ENCODE measurements around the gene FBXW10B.
"Not testable (repeated sequence)": the region's sequence is repeated elsewhere in the genome, so short reads cannot be mapped to it uniquely, and the experiment has no call there.

The FBXW10B gene

DNA sequence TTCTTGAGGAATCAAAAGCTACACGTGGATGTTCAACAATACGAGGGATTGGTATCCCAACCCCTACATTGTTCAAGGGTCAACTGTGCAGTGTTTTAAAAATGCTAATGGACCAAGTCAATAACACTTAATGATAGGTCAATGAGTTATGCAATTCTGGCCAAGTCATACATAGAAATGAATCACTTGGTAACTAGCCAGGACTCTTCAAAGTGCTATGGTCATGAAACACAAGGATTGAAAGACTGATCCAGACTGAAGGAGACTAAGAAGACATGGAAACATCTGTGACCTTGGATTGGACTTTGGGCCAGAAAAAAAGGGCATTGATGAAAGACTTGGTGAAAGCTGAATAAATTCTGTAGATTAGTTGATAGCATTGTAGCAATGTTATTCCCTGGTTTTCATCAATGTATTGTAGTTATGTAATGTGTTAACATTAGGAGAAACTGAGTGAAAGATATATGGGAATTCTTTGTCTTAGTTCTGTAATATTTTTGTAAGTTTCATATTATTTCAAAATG, 11.5 kb upstream of the FBXW10B start:
- DNase-seq: not testable (repeated sequence)

DNA sequence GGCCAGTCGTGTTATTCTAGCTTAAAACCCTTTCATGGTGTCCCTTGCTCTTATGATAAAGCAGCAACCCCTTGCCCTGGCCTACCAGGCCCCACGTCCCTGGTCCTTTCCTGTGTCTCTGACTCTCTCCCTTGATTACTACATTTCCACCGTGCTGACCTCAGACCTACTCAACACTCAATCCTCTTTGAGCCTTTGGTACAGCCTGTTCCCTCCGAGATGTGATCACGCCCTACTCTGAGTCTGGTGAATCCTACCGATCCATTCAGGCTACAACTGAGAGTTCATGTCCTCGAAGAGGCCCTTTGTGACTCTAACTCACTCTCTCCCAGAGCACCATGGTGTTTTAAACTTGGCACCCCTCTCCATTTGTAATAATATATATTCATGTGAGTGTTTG, 10.5 kb upstream of the FBXW10B start:
- DNase-seq: not testable (repeated sequence)

DNA sequence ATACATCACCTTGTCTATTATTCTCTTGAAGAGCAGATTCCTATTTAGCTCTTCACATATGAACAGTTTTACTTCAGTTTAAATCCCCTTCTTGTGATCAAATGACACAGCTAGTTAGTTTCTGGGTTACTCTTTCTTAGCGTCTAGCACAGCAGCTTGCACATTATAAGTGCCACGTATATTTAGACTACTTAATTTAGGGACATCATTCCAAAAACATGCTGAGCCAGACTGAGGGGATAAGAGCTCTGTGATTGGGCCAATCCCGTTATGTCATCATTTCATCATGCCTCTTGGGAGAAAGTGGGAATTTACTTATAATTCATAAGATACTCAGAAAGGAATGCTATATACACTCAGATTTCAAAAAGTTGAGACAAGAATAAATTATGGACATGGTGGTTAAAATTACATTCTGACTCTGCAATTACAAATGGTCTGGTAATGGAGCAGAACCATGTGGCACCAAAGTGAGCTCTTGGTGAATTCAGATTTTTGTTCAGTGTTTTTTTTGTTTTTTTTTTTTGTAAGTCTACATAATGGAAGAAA, 4.2 kb upstream of the FBXW10B start:
- not testable (repeated sequence) for DNase-seq

DNA sequence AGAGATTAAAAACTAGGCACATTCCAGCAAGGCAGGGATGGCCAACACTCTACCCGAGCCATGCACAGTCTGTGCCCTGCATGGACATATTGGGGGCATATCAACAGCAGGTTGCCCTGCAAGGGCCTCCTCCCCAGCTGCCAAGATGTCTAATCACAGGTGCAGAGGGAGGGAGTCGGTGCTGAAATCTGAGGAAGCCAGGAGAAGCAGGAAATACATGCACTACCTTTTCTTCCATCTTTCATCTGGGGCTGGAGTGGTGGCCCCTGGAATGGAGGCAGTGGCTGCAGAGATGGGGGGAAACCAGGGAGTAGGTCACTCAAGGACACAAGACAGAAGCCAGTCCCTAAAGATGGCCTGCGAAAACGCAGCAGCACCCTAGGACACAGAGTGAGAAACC, 3.8 kb upstream of the FBXW10B start:
- DNase-seq: not testable (repeated sequence)

DNA sequence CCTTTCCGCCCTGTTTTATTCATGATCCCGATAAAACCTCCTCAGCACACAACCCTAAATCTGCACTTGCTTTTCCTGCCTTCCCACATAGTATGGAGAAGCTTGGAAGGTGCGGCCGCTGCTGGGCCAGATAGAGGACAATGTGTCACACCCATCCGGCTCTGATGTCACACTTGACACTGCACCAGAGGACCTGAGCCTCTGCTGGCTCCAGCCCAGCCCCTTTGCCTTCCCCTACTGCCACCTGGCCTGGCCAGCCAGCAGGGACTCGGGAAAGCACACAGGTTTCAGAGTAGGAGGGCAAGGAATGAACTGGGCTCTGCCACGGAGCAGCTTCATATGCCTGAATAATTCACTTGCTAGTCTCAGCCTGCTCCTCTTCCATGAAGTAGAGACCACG, 2.6 kb upstream of the FBXW10B start:
- DNase-seq: not testable (repeated sequence)

DNA sequence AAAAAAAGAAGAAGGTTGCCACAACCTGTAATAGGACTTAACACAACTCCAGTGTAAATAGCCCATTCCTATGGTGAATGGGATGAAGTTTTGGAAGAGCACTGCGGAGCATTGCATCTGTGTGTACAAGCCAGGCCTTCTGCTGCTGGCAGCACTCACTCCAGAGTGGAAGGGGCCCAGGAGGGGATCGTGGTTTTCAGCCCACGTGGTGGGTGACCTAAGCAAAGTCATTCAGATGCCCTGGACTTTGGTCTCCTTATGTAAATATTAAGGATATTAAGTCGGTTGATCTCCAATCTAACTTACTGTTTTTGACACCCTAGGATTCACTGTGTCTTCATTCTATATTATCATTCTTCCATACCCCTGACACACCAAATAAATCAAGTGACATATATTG, 2.7 kb downstream of the FBXW10B start:
- not testable (repeated sequence) for DNase-seq

DNA sequence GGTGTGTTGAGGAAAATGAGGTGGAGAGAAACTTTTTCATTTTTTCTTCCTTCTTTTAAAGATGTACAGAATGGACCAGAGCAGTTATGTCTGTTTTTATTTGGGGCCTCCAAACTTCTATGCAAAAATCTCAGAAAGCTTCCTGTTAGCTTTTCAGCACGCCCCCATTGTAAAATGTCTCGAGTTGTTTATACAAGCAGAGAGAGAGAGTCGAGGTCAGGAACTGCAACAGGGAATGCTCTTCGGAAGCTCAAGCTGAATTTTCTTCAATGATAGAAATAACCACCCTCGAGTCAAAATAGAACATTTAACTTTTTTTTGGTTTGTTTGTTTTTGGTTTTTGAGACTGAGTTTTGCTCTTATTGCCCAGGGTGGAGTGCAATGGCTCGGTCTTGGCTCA, 3.7 kb downstream of the FBXW10B start:
- DNase-seq: not testable (repeated sequence)

DNA sequence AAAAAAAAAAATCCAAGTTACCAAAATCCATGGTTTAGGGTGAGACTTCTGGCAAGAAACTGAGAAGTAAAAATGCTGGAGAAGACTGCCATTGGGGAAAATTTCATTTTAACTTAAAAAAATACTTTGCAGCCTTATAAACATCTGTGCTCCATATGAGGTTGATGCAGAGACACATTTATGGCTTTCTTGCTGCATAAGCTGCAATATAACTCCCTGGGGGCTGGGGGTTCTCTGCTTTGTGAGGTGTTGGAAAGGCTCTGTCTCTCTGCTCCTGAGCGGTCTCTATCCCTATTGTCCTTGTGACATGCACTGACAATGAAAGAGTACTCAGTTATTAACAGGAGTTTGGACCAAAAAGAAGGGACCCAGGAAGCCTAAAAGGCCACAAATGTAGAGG, 6.4 kb downstream of the FBXW10B start:
- DNase-seq: not testable (repeated sequence)

DNA sequence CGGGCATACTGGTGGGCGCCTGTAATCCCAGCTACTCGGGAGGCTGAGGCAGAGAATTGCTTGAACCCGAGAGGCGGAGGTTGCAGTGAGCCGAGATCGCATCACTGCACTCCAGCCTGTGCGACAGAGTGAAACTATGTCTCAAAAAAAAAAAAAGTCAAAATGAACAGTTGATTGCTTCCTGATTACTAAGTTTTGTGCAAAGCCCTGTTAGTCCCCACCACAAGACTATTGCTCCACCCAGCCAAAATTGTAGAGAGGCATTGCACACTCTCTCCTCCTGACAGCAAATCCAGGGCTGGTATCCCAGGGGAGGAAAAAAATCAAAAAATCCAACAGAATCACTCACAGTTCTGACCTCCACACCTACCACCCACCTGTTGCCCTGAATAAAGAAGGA, 26.5 kb downstream of the FBXW10B start:
- not testable (repeated sequence) for DNase-seq

DNA sequence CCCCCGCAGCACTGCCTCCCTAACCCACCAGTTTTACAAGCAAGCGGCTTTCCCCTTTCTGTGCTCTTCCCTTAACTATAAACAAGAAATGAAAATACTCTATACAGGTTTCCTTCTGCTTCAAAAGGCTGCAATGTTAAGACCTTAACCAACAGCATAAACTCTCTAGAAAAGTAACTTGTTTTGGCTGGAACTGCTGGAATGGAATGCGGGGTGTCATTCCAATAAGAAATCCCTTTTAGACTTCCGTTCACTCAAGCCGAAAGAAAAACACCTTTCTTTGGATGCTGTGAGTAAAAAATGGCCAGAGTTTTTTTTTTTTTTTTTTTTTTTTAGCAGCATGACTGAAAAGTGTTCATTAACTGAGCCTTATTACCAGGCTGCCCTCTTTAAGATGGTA, 27.5 kb downstream of the FBXW10B start:
- DNase-seq: not testable (repeated sequence)

DNA sequence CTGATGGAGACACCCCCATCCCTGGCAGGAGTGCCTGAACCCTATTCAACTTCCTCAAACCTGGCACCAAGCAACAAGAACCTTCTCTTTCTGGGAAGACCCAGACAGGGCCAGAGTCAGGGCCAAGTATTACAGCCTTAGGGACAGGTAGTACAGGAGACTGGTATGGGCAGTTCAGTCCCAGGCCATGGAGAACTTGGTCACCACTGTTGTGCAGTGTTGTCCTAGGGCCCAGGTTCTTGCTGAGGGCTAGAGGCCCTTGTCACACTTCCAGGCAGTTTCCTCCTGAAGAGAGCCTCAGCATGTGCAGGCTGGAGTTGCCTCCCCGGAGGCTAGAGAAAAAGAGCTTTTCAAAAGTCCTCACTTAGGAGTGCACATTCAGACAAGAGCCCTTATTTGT, 28.7 kb downstream of the FBXW10B start:
- DNase-seq: not testable (repeated sequence)

DNA sequence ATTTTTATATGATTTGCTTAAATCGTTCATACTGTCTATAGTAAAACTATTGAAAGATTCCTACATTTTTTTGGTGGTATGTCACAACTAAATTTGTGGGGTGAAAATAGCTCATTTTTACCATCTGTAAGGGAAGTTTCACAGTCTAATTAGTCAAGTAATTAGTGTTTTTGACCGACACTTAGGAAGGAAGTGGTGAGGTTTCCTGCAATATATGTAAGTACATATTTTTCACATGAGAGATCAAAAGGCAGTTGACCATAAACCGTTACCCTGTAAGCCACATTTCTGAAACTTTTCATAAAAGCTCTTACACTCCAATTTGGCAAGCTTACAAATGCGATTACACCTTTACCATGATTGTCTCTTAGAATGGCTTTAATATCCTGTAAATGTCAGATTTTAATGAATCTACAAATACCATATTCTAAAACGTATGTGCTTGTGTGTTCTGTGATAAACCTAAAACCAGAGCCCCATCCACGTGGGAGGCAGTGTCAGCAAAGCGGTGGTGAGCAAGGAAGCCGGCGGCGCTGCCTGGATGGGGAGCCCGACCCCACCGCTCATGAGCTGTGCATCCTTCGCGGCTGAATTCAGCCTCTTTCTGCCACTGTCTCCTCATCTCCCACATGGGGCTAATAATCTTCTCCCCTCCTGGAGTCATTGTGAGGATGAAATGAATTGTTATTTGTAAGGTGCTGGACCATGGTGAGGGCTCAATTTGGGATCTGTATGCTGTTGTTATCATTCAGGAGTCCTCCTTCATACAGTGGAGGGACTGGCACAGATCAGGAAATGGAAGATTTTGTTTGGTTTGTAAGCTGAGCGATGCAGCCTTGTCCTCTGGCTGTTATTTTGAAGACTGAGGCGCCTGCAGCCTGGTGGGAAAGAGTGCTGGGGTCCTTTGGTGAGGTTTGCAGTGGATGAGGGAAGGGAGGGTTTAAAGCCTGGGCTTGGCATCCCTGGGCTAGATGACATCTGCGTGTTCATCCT, 29.7 kb downstream of the FBXW10B start:
- DNase-seq: not testable (repeated sequence)

DNA sequence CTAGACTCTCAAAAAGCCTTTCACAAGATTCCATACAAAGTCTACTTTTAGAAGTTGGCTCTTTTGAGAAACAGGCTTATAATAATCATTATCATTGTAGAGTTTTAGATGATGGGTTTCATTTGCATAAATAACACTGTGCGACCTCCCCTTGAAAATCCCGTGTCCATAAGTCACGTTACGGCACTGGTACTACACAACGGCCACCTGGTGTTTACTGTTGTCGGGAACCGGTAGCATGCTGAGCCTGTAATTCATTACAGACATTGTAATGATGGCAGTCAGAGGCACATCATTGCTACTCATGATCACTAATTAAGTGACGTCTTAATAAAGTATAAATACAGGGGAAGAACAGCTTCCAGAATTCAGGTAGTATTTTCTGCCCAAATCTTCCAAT, 31.5 kb downstream of the FBXW10B start:
- DNase-seq: not testable (repeated sequence)

DNA sequence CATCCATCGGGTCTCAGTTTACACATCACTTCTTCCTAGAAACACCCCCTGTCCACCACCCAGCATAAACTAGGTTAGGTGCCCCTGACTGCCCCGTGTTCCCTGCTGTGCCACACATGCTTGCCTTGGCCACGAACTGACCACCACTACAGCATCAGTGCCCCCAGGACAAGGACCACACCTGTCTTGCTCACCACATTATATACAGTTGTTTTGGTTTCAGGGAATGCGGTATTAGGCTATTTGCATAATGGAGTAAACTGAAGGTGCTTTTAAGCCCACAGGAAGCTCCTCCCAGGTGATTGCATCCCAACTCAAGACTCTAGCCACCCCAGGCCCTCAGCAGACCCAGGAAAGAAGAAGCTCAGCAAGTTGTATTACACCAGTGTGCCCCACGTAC, 36.2 kb downstream of the FBXW10B start:
- not testable (repeated sequence) for DNase-seq

DNA sequence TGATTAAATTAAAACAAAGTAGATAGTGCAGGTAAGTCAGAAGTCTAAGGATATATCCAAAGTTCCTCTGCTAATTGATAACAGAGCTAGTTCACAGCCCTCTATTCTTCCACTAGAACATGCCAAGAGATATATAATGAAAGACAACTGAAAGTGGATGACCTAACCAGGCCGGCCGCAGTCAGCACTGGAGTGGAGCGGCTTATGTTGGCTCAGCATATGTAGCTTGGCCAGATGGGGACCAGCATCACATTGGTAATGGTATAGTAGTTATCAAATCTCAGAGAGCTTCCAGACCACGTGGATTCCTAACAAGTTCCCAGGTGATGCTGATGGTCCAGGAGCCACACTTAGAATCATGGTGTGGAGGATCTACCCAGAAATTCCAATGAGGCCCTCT, 38.0 kb downstream of the FBXW10B start:
- DNase-seq: not testable (repeated sequence)

DNA sequence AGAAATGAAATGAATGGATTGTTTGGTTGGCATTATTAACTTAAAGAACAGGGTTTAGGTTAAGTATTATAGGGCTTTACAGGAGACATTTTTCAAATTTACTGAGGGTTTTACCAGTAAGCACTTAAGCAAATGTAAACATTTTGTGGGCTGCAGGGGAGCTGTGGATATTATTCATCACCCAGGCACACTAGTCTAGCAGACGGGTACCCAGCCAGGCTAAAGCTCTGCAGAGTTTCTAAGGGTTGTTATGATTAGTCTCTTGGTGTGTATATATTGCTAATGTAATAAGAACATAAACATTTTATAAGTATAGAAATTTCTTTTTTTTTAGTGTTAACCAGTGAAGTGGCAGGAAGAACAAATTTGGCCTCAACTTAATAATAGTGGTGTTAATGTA, 42.7 kb downstream of the FBXW10B start:
- not testable (repeated sequence) for DNase-seq

DNA sequence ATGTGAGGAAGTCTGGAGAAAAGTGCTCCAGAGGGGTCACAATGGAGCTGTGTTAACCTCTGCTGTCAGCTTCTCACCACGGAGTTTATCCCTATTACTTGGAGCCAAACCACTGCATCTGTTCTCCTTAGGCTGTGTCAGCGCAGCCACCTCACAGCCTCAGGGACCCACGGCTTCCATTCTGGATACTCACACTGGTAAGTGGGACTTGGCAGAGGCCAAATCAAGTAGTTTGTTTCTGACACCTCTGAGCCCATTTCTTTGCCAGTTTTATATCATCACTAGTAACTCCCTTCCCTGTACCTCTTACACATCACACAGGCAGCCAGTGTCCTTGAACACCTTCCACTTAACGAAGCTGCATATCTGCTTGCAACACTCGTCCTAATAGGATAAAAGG, 44.8 kb downstream of the FBXW10B start:
- DNase-seq: not testable (repeated sequence)

DNA sequence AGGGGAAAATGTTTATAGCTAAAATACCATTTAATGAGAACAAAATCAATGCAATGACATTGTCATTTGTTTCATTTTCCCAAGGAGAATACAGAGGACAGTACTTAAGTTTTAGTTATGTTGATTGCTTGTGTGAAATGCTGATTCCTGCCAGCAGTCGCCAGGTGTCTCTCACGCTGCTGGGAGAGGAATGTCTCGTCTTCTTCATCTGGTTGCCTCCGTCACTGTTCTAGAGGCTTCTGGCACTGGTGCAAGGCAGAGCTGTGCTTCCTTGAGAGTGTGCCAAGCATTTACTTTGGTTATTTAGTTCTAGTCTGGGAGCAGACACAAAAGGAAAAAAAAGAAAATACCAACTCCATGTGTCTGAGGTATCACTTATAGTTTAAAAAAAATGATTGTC, 45.6 kb downstream of the FBXW10B start:
- not testable (repeated sequence) for DNase-seq
